Thyroid gland (tissue), 4 donors: ENCODE data around the gene DOCK1. TPM values are rescaled to one million over a fixed set of nuclear protein-coding genes. Genes with fewer than 3 reads are reported as not detected.
"Not testable (repeated sequence)": the region's sequence is repeated elsewhere in the genome, so short reads cannot be mapped to it uniquely, and the experiment has no call there.

Experiments
- DNase-seq, 2 donors: peaks; one replicate each; pipeline ENCODE4 v3.0.0-alpha.2; 2019
- H3K27ac ChIP-seq, 3 donors: fragments of 200-600 bp; sonication (generic); 1 replicate in 2 of 3; 2 replicates in 1 of 3; pipeline ENCODE4 v1.5.1; 2016 to 2019; ENCODE audit warnings: mild to moderate bottlenecking in 1 of 3, moderate library complexity in 1 of 3
- H3K27me3 ChIP-seq: fragments of 200-600 bp; sonication (generic); one replicate; pipeline ENCODE4 v1.5.1; 2019
- H3K36me3 ChIP-seq, 2 donors: fragments of 200-600 bp; sonication (generic); one replicate each; pipeline ENCODE4 v1.5.1; 2016 to 2019
- H3K4me1 ChIP-seq, 2 donors: fragments of 200-600 bp; sonication (generic); one replicate each; pipeline ENCODE4 v1.5.1; 2017 to 2019
- H3K4me3 ChIP-seq, 3 donors: fragments of 200-600 bp; sonication (generic); replicated peaks in 1 of 3; 1 replicate in 2 of 3; 2 replicates in 1 of 3; pipeline ENCODE4 v1.5.1; 2016; ENCODE audit warnings: mild to moderate bottlenecking in 1 of 3
- H3K9me3 ChIP-seq: fragments of 200-600 bp; sonication (generic); one replicate; pipeline ENCODE4 v1.5.1; 2017
- POLR2A ChIP-seq, 2 donors: fragments of 450-650 bp; IDR thresholded peaks; one replicate each; pipeline ENCODE4 v1.6.1; 2017; ENCODE audit warnings: antibody characterized with exemption in 2 of 2, mild to moderate bottlenecking in 2 of 2, moderate library complexity in 1 of 2
- WGBS, 2 donors: methylation state at CpG; one replicate each; pipeline ENCODE4 v1.1.5; 2017; 5-methylcytosine and 5-hydroxymethylcytosine counted together
- intact Hi-C: fragments of 100-400 bp; cut with DNase I; formaldehyde crosslinking; loops from one replicate; pipeline ENCODE4 v1.15.1; 2023
- total RNA-seq, 4 donors: library from RNA; depleted of rRNA; stranded (reverse); fragments of >200 nt; gene quantifications; one replicate each; pipeline ENCODE4 v1.2.3, GENCODE V29; 2016
- TF ChIP-seq, protein P1 (sequence below), 6 experiments: fragments of 200-600 bp in 3 of 6; fragments of 450-650 bp in 3 of 6; sonication (generic) in 3 of 6; IDR thresholded peaks; one replicate each; pipeline ENCODE4 v1.5.1; 2016 to 2019; ENCODE audit warnings: antibody characterized with exemption in 6 of 6, mild to moderate bottlenecking in 2 of 6, inconsistent platforms in 1 of 6, moderate library complexity in 1 of 6

The DOCK1 gene
- total RNA-seq, 4 donors from 2014 or later: 89.7 to 217 (median 112) TPM

DNA sequence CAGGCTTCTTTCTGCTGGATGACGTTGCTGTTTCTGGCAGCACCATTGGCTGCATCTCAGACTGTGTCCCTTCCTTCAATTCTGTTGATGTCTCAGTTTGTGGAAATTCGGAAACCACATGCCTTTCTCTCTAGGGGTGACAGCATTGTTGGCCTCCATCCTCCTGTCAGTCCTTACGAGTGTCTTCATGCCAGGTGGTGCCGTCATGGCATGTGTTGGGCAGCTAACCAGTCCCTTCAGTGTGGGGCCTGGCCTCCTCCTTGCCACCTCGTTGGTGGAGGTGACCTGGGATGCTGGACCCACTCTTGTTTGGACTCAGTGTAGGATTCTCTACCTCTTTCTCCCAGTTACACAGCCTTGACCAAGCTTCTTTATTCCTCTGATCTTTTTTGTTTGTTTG is 402.8 kb downstream of the DOCK1 start:
- no peak overlapping the region for H3K27ac ChIP-seq
- no peaks in the 10 kb centered on the region for H3K27me3 ChIP-seq
- no peaks in the 10 kb centered on the region for H3K9me3 ChIP-seq
- TF ChIP-seq, protein P1, sequence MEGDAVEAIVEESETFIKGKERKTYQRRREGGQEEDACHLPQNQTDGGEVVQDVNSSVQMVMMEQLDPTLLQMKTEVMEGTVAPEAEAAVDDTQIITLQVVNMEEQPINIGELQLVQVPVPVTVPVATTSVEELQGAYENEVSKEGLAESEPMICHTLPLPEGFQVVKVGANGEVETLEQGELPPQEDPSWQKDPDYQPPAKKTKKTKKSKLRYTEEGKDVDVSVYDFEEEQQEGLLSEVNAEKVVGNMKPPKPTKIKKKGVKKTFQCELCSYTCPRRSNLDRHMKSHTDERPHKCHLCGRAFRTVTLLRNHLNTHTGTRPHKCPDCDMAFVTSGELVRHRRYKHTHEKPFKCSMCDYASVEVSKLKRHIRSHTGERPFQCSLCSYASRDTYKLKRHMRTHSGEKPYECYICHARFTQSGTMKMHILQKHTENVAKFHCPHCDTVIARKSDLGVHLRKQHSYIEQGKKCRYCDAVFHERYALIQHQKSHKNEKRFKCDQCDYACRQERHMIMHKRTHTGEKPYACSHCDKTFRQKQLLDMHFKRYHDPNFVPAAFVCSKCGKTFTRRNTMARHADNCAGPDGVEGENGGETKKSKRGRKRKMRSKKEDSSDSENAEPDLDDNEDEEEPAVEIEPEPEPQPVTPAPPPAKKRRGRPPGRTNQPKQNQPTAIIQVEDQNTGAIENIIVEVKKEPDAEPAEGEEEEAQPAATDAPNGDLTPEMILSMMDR (IDR thresholded peaks at IDR 0.05): no peak
- TF ChIP-seq POLR2A (IDR thresholded peaks at IDR 0.05): no peak
- WGBS, 2 donors: 93 to 94% methylated on average over 5 of the region's 5 CpGs
- H3K4me3 ChIP-seq: no peak overlapping the region
- H3K36me3 ChIP-seq: no peaks in the 10 kb centered on the region
- DNase-seq: no peak
- intact Hi-C loops: no loop called here
- H3K4me1 ChIP-seq: no peaks in the 10 kb centered on the region

DNA sequence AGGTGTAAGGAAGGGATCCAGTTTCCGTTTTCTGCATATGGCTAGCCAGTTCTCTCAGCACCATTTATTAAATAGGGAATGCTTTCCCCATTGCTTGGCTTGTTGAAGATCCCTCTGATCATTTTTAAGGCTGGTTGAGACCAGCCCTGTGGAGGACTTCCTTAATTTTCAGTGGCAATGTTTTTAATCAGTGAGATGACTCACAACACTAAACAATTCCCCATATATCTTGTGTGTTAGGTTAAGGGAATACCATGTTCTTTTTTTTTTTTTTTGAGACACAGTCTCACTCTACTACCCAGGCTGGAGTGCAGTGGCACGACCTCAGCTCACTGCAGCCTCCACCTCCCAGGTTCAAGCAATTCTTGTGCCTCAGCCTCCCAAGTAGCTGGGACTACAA is 404.4 kb downstream of the DOCK1 start:
- H3K4me1 ChIP-seq, H3K36me3 ChIP-seq, H3K27ac ChIP-seq, H3K9me3 ChIP-seq, H3K4me3 ChIP-seq, H3K27me3 ChIP-seq, DNase-seq, intact Hi-C loops: not testable (repeated sequence)
- 89 to 94% methylated on average over 2 of the region's 2 CpGs for WGBS, 2 donors

DNA sequence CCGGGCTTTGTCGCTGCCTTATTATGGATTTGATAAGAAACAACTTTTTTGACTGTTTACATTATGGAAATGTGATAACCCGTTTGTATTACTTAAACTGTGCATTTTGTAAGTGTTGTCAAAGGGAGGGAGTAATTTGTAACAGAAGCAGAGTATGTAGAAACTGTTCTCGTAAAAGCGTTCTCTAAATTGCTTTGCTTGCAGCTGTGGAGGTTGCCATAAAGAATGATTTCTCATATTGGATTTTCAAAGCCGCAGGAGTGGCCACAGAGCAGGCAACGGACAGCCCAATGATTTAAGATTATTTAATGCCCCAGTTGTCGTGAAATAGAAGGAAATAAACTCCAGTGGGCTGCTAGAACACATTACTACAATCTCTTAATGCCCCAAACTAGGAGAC is 405.2 kb downstream of the DOCK1 start:
- Histone ChIP-seq H3K4me1 (peaks cover 0 to 7% of the 10 kb centered on the region in 2 donors), H3K27me3 (no peaks in the 10 kb centered on the region), H3K36me3 (no peaks in the 10 kb centered on the region), H3K4me3 (no peak overlapping the region), H3K9me3 (no peaks in the 10 kb centered on the region), H3K27ac (no peak overlapping the region)
- intact Hi-C loops: no loop called here
- 91 to 92% methylated on average over 8 of the region's 8 CpGs for WGBS, 2 donors
- no peak for DNase-seq
- TF ChIP-seq, protein P1 (IDR thresholded peaks at IDR 0.05): no peak
- TF ChIP-seq POLR2A (IDR thresholded peaks at IDR 0.05): no peak

DNA sequence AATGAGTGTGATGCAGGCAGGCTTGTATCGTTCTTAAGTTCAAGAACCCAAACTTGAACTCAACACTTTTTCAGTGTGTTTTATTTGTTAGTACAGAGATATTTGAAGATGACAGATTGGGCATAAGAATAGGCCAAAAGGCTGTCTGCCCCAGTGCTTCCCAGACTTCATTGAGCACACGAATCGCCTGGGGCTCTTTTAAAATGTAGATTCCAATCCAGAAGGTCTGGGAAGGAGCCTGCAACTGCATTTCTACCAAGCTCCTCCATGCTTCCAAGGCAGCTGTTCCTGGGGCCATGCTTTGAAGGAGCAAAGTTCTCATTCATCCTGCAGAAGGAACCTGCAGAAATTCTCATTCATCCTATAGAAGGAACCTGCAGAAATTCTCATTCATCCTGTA is 405.7 kb downstream of the DOCK1 start:
- Histone ChIP-seq H3K27ac (no peak overlapping the region), H3K4me1 (peaks cover 0 to 7% of the 10 kb centered on the region in 2 donors), H3K27me3 (no peaks in the 10 kb centered on the region), H3K36me3 (no peaks in the 10 kb centered on the region), H3K4me3 (no peak overlapping the region), H3K9me3 (no peaks in the 10 kb centered on the region)
- no peak for DNase-seq
- 84 to 87% methylated on average over 3 of the region's 3 CpGs for WGBS, 2 donors
- no peak for TF ChIP-seq POLR2A (IDR thresholded peaks at IDR 0.05)
- TF ChIP-seq, protein P1 (IDR thresholded peaks at IDR 0.05): no peak
- intact Hi-C loops: no loop called here

DNA sequence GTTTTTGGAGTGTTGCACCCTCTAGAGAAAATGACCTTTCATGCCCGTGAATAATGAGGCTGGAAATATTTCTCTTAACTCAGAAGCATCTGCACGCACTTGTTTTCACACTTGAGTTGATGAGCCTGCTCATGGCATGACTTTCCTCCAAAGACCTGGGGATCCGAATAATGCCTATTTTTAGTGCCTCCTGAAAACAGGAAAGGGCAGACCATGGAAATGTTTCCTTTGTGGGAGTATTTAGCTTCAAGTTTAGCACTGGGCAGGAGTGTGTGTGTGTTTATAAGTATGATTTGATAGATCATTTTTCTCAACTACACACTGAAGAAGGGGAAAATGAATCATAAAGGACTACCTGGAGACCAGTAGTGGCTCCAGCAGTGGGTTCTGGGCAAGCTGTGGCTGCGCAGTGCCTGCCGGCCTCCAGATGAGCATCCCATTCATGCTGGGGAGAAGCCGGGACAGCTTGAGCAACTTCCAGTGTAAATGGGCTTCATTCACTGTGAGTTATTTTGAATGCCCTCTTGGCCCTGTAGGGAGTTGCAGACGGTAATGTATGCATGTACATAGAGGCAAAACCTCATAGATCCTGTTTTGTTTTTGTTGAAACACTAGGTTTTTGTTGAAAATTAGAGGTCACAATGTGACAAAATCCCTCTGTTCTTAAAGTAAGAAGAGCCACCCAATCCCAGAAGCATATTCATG is 408.9 kb downstream of the DOCK1 start:
- Histone ChIP-seq H3K27me3 (no peaks in the 10 kb centered on the region), H3K4me3 (no peak overlapping the region), H3K27ac (peak overlapping the region in 1 of 3 donors; percentile 1), H3K36me3 (no peaks in the 10 kb centered on the region), H3K9me3 (no peaks in the 10 kb centered on the region), H3K4me1 (peaks cover 0 to 7% of the 10 kb centered on the region in 2 donors)
- 66 to 67% methylated on average over 7 of the region's 7 CpGs for WGBS, 2 donors
- DNase-seq: no peak
- TF ChIP-seq, protein P1 (IDR thresholded peaks at IDR 0.05): no peak
- no peak for TF ChIP-seq POLR2A (IDR thresholded peaks at IDR 0.05)
- intact Hi-C loops: no loop called here
